Activated CD4-positive, alpha-beta T cell treated with anti-CD3 and anti-CD28 coated beads for 36 hours (primary cell): ENCODE results near the gene DESI2. TPM values are rescaled to one million over a fixed set of nuclear protein-coding genes. Genes with fewer than 3 reads are reported as not detected.

Source experiments
- ATAC-seq: fragments of 200-7000 bp; cut with Tn5 transposase; one replicate; pipeline ENCODE4 v1.10.0; 2021; ENCODE audit warnings: mild to moderate bottlenecking, moderate library complexity
- CTCF ChIA-PET: fragments of 350-600 bp; sonication (Branson Sonifier 250); formaldehyde crosslinking; loops from one replicate; lab custom pipeline; 2021; ENCODE audit warnings: antibody characterized with exemption; lab: Charles Lee
- POLR2A ChIA-PET: fragments of 350-600 bp; sonication (Branson Sonifier 250); formaldehyde crosslinking; loops from one replicate; lab custom pipeline; 2021; ENCODE audit warnings: antibody characterized with exemption, inconsistent platforms; lab: Charles Lee
- DNase-seq: peaks from one replicate; pipeline ENCODE4 v3.0.0-alpha.2; 2020
- H3K27ac Mint-ChIP-seq: one replicate; pipeline ENCODE4 v1.8.0; 2021; ENCODE audit warnings: mixed read lengths
- H3K27me3 Mint-ChIP-seq: one replicate; pipeline ENCODE4 v1.8.0; 2021; ENCODE audit warnings: mixed read lengths
- H3K36me3 Mint-ChIP-seq: one replicate; pipeline ENCODE4 v1.8.0; 2021; ENCODE audit warnings: low read depth, mixed read lengths
- H3K4me1 Mint-ChIP-seq: one replicate; pipeline ENCODE4 v1.8.0; 2021; ENCODE audit warnings: mixed read lengths
- H3K4me3 Mint-ChIP-seq: one replicate; pipeline ENCODE4 v1.8.0; 2021; ENCODE audit warnings: mild to moderate bottlenecking, moderate library complexity, mixed read lengths
- H3K9me3 Mint-ChIP-seq: one replicate; pipeline ENCODE4 v1.8.0; 2021; ENCODE audit warnings: low read depth, mixed read lengths
- intact Hi-C, 2 experiments: fragments of 100-400 bp; cut with DNase I in 1 of 2; cut with micrococcal nuclease in 1 of 2; formaldehyde crosslinking; loops; one replicate each; pipeline versions ENCODE4 v1.14.2 to v1.15.1; 2022 to 2024; cut with DNase I, micrococcal nuclease
- total RNA-seq, 2 experiments: library from RNA; stranded (reverse); gene quantifications; one replicate each; pipeline ENCODE4 v1.2.3, GENCODE V29; 2021

Gene DESI2
- total RNA-seq, 2 experiments from 2014 or later: 24.5 to 26.0 TPM

GRCh38 chr1:244705261-244706234, 52.6 kb downstream of the DESI2 start:
- no peak overlapping the region for H3K27ac Mint-ChIP-seq
- H3K4me1 Mint-ChIP-seq: no peaks in the 10 kb centered on the region
- no peak for ATAC-seq
- ChIA-PET POLR2A (no interaction called here), CTCF (interaction anchor here (0.8 kb wide), 1 partner anchor 82 kb away, joined by 3 read pairs; no protein-coding TSS in a partner anchor)
- H3K36me3 Mint-ChIP-seq: peaks cover 14% of the 10 kb centered on the region
- intact Hi-C loops: no loop called here
- DNase-seq: no peak
- H3K4me3 Mint-ChIP-seq: no peak overlapping the region
- H3K9me3 Mint-ChIP-seq: peaks cover 3% of the 10 kb centered on the region
- no peaks in the 10 kb centered on the region for H3K27me3 Mint-ChIP-seq

GRCh38 chr1:244709076-244709475, 56.1 kb downstream of the DESI2 start:
- ChIA-PET CTCF (interaction anchor here (0.8 to 1.4 kb wide), 3 partner anchors 10 to 80 kb away, joined by 3 read pairs; no protein-coding TSS in a partner anchor), POLR2A (no interaction called here)
- Mint-ChIP-seq H3K4me3 (no peak overlapping the region), H3K27ac (no peak overlapping the region), H3K27me3 (no peaks in the 10 kb centered on the region), H3K9me3 (no peaks in the 10 kb centered on the region), H3K36me3 (peaks cover 2% of the 10 kb centered on the region), H3K4me1 (peaks cover 5% of the 10 kb centered on the region)
- ATAC-seq (no peak), DNase-seq (no peak)
- intact Hi-C loops: no loop called here

GRCh38 chr1:244709476-244710368, 56.8 kb downstream of the DESI2 start:
- POLR2A ChIA-PET: no interaction called here
- CTCF ChIA-PET: interaction anchor here (0.8 to 1.4 kb wide), 3 partner anchors 10 to 81 kb away, joined by 3 read pairs; no protein-coding TSS in a partner anchor
- Mint-ChIP-seq H3K36me3 (peaks cover 2% of the 10 kb centered on the region), H3K27ac (no peak overlapping the region), H3K9me3 (no peaks in the 10 kb centered on the region), H3K27me3 (no peaks in the 10 kb centered on the region), H3K4me1 (peaks cover 5% of the 10 kb centered on the region), H3K4me3 (no peak overlapping the region)
- no peak for DNase-seq
- intact Hi-C loops: no loop called here
- no peak for ATAC-seq

GRCh38 chr1:244710474-244711062, 57.6 kb downstream of the DESI2 start:
- ChIA-PET CTCF (interaction anchor here (1.4 kb wide), 1 partner anchor 30 kb away, joined by 3 read pairs; no protein-coding TSS in a partner anchor), POLR2A (no interaction called here)
- no peak for ATAC-seq
- no peaks in the 10 kb centered on the region for H3K27me3 Mint-ChIP-seq
- DNase-seq: no peak
- H3K4me3 Mint-ChIP-seq: no peak overlapping the region
- intact Hi-C loops: no loop called here
- H3K36me3 Mint-ChIP-seq: no peaks in the 10 kb centered on the region
- H3K9me3 Mint-ChIP-seq: no peaks in the 10 kb centered on the region
- H3K4me1 Mint-ChIP-seq: peaks cover 5% of the 10 kb centered on the region
- no peak overlapping the region for H3K27ac Mint-ChIP-seq

- Mint-ChIP-seq H3K4me1 (peaks cover 5% of the 10 kb centered on the region), H3K36me3 (no peaks in the 10 kb centered on the region), H3K9me3 (no peaks in the 10 kb centered on the region), H3K27ac (no peak overlapping the region), H3K4me3 (no peak overlapping the region), H3K27me3 (no peaks in the 10 kb centered on the region)
- ATAC-seq (peak; percentile 90), DNase-seq (peak; percentile 45)
- intact Hi-C loops: no loop called here
- ChIA-PET POLR2A (interaction anchor here (1.0 kb wide), 1 partner anchor 17 kb away, joined by 3 read pairs; no protein-coding TSS in a partner anchor), CTCF (interaction anchor here (0.6 to 0.7 kb wide), 2 partner anchors 24 to 53 kb away, joined by 3 read pairs; no protein-coding TSS in a partner anchor)
Measured at GRCh38 chr1:244712669-244713068, 59.7 kb downstream of the DESI2 start.

GRCh38 chr1:244713332-244713731, 60.4 kb downstream of the DESI2 start:
- Mint-ChIP-seq H3K4me3 (no peak overlapping the region), H3K4me1 (peaks cover 5% of the 10 kb centered on the region), H3K36me3 (no peaks in the 10 kb centered on the region), H3K9me3 (no peaks in the 10 kb centered on the region), H3K27me3 (no peaks in the 10 kb centered on the region), H3K27ac (no peak overlapping the region)
- ATAC-seq (no peak), DNase-seq (no peak)
- POLR2A ChIA-PET: no interaction called here
- intact Hi-C loops: no loop called here
- CTCF ChIA-PET: interaction anchor here (0.6 kb wide), 1 partner anchor 329 kb away, joined by 3 read pairs; no protein-coding TSS in a partner anchor

- DNase-seq: no peak
- ChIA-PET POLR2A (no interaction called here), CTCF (interaction anchor here (0.7 kb wide), 1 partner anchor 128 kb away, joined by 6 read pairs; no protein-coding TSS in a partner anchor)
- intact Hi-C loops: loop anchor here (2.0 to 5.0 kb wide), 3 partner anchors 75 to 126 kb away; partner anchors contain the start of gene DESI2 (in 2 of the 2)
- Mint-ChIP-seq H3K4me1 (peaks cover 10% of the 10 kb centered on the region), H3K4me3 (no peak overlapping the region), H3K9me3 (no peaks in the 10 kb centered on the region), H3K27me3 (peaks cover 10% of the 10 kb centered on the region), H3K27ac (no peak overlapping the region), H3K36me3 (no peaks in the 10 kb centered on the region)
- ATAC-seq: no peak
Measured at GRCh38 chr1:244727871-244728474, 75.0 kb downstream of the DESI2 start.

- ChIA-PET CTCF (interaction anchor here (1.0 to 1.2 kb wide), 2 partner anchors 29 to 71 kb away, joined by 3 read pairs; no protein-coding TSS in a partner anchor), POLR2A (interaction anchor here (0.6 to 1.0 kb wide), 3 partner anchors 18 to 62 kb away, joined by 3 to 10 read pairs (median 3); no protein-coding TSS in a partner anchor)
- Mint-ChIP-seq H3K27me3 (peaks cover 10% of the 10 kb centered on the region), H3K27ac (peak overlapping the region; percentile 67), H3K4me1 (peaks cover 10% of the 10 kb centered on the region), H3K36me3 (no peaks in the 10 kb centered on the region), H3K4me3 (peak overlapping the region; percentile 74), H3K9me3 (no peaks in the 10 kb centered on the region)
- ATAC-seq (peak; percentile 73), DNase-seq (peak; percentile 58)
- intact Hi-C loops: no loop called here
Measured at GRCh38 chr1:244730153-244730933, 77.4 kb downstream of the DESI2 start.

- ATAC-seq: no peak
- Mint-ChIP-seq H3K27ac (no peak overlapping the region), H3K36me3 (no peaks in the 10 kb centered on the region), H3K4me3 (peak overlapping the region; percentile 67), H3K4me1 (peaks cover 10% of the 10 kb centered on the region), H3K9me3 (peaks cover 2% of the 10 kb centered on the region), H3K27me3 (peaks cover 10% of the 10 kb centered on the region)
- DNase-seq: no peak
- intact Hi-C loops: no loop called here
- ChIA-PET CTCF (no interaction called here), POLR2A (no interaction called here)
Measured at GRCh38 chr1:244730934-244731434, 78.1 kb downstream of the DESI2 start.

- intact Hi-C loops: no loop called here
- Mint-ChIP-seq H3K4me1 (peaks cover 10% of the 10 kb centered on the region), H3K9me3 (peaks cover 2% of the 10 kb centered on the region), H3K36me3 (no peaks in the 10 kb centered on the region), H3K27me3 (peaks cover 10% of the 10 kb centered on the region), H3K27ac (no peak overlapping the region), H3K4me3 (no peak overlapping the region)
- CTCF ChIA-PET: no interaction called here
- DNase-seq (no peak), ATAC-seq (no peak)
- POLR2A ChIA-PET: no interaction called here
Measured at GRCh38 chr1:244731651-244732050, 78.7 kb downstream of the DESI2 start.
